ENCODE results near the gene SCAPER. TPM values are rescaled to one million over a fixed set of nuclear protein-coding genes. Genes with fewer than 3 reads are reported as not detected.

Gene SCAPER
- total RNA-seq, 2 experiments from 2014 or later, result 10.4 to 22.3 TPM

DNA sequence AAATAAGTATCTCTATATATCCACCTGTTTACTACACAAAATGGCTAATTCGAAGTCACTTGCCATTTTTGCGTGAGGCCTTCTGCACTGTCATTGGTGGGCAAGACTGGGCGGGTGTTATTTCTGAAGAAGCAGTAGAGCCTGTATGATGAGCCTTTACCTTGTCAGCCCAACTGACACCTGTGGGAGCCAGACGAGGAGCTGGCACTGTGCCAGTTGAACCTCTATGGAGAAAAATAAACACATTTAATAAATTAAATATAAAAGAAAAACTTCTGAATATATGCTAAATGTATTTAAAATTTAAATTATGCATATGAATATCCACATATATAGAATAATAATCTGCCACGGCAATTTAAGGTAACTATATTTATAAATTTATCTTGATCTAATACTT is 109.9 kb downstream of the SCAPER start:
- Histone ChIP-seq H3K9me2 (ENCODE audit: insufficient read depth, low read length) (no peaks in the 10 kb centered on the region), H3K9me3 (ENCODE audit: low read length) (peaks cover 5% of the 10 kb centered on the region; the same call in 1 of the 2 replicates), H3K36me3 (ENCODE audit: insufficient read depth, low read length) (no peaks in the 10 kb centered on the region; the same call in 1 of the 2 replicates), H3K4me1 (ENCODE audit: insufficient read depth, low read length, poor library complexity, severe bottlenecking) (no peaks in the 10 kb centered on the region), H4K20me1 (ENCODE audit: insufficient read depth, low read length) (no peaks in the 10 kb centered on the region), H3K4me3 (ENCODE audit: low read depth, low read length, poor library complexity, severe bottlenecking) (no peak overlapping the region), H3K27ac (ENCODE audit: low read depth, low read length, poor library complexity, severe bottlenecking) (no peak overlapping the region), H3K4me2 (ENCODE audit: low read length) (no peak overlapping the region), H2AFZ (ENCODE audit: low read length) (no peak overlapping the region), H3K79me2 (ENCODE audit: insufficient read depth, low read depth, low read length) (no peaks in the 10 kb centered on the region)
- intact Hi-C loops (cut with micrococcal nuclease; ENCODE audit: unreplicated experiment), result no loop called here
- no TSS peak for BruUV-seq (replicated peaks)
- TF ChIP-seq EZH2phosphoT487 (IDR thresholded peaks at IDR 0.05; ENCODE audit: borderline replicate concordance, low read depth, low read length), result no peak
- ChIA-PET CTCF (ENCODE audit: unreplicated experiment) (no interaction called here), POLR2A (no interaction called here)
- no peak for DNase-seq (ENCODE audit: low spot score)

GRCh38 chr15:76793162-76793561 is 112.0 kb downstream of the SCAPER start:
- no peak overlapping the region for H3K4me2 ChIP-seq (ENCODE audit: low read length)
- TF ChIP-seq EZH2phosphoT487 (IDR thresholded peaks at IDR 0.05; ENCODE audit: borderline replicate concordance, low read depth, low read length), result no peak
- TF ChIP-seq, protein P1, sequence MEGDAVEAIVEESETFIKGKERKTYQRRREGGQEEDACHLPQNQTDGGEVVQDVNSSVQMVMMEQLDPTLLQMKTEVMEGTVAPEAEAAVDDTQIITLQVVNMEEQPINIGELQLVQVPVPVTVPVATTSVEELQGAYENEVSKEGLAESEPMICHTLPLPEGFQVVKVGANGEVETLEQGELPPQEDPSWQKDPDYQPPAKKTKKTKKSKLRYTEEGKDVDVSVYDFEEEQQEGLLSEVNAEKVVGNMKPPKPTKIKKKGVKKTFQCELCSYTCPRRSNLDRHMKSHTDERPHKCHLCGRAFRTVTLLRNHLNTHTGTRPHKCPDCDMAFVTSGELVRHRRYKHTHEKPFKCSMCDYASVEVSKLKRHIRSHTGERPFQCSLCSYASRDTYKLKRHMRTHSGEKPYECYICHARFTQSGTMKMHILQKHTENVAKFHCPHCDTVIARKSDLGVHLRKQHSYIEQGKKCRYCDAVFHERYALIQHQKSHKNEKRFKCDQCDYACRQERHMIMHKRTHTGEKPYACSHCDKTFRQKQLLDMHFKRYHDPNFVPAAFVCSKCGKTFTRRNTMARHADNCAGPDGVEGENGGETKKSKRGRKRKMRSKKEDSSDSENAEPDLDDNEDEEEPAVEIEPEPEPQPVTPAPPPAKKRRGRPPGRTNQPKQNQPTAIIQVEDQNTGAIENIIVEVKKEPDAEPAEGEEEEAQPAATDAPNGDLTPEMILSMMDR (conservative IDR thresholded peaks at IDR 0.05; ENCODE audit: low read length), result no peak
- POLR2A ChIA-PET, result interaction anchor here (0.6 kb wide), 1 partner anchor 46 kb away, joined by 6 read pairs; no protein-coding TSS in a partner anchor
- H3K4me1 ChIP-seq (ENCODE audit: insufficient read depth, low read length, poor library complexity, severe bottlenecking), result no peaks in the 10 kb centered on the region
- no peak overlapping the region for H3K27ac ChIP-seq (ENCODE audit: low read depth, low read length, poor library complexity, severe bottlenecking)
- no peak for DNase-seq (ENCODE audit: low spot score)
- H3K9me2 ChIP-seq (ENCODE audit: insufficient read depth, low read length), result no peaks in the 10 kb centered on the region
- no TSS peak for BruUV-seq (replicated peaks)
- H4K20me1 ChIP-seq (ENCODE audit: insufficient read depth, low read length), result no peaks in the 10 kb centered on the region
- intact Hi-C loops (cut with micrococcal nuclease; ENCODE audit: unreplicated experiment), result no loop called here
- no peaks in the 10 kb centered on the region; the same call in 1 of the 2 replicates for H3K36me3 ChIP-seq (ENCODE audit: insufficient read depth, low read length)
- H3K9me3 ChIP-seq (ENCODE audit: low read length), result peaks cover 5% of the 10 kb centered on the region; the same call in 1 of the 2 replicates
- CTCF ChIA-PET (ENCODE audit: unreplicated experiment), result no interaction called here
- no peak overlapping the region for H2AFZ ChIP-seq (ENCODE audit: low read length)
- H3K79me2 ChIP-seq (ENCODE audit: insufficient read depth, low read depth, low read length), result no peaks in the 10 kb centered on the region
- H3K4me3 ChIP-seq (ENCODE audit: low read depth, low read length, poor library complexity, severe bottlenecking), result no peak overlapping the region

GRCh38 chr15:76791511-76791910 is 113.6 kb downstream of the SCAPER start:
- CTCF ChIA-PET (ENCODE audit: unreplicated experiment), result no interaction called here

More at GRCh38 chr15:76791511-76791910, 113.6 kb downstream of the SCAPER start:
- no peaks in the 10 kb centered on the region for H4K20me1 ChIP-seq (ENCODE audit: insufficient read depth, low read length)
- H3K9me2 ChIP-seq (ENCODE audit: insufficient read depth, low read length), result no peaks in the 10 kb centered on the region
- DNase-seq (ENCODE audit: low spot score), result no peak
- BruUV-seq (replicated peaks), result no TSS peak
- H3K4me3 ChIP-seq (ENCODE audit: low read depth, low read length, poor library complexity, severe bottlenecking), result no peak overlapping the region
- no peak for TF ChIP-seq EZH2phosphoT487 (IDR thresholded peaks at IDR 0.05; ENCODE audit: borderline replicate concordance, low read depth, low read length)
- TF ChIP-seq, protein P1 (conservative IDR thresholded peaks at IDR 0.05; ENCODE audit: low read length), result no peak
- H3K36me3 ChIP-seq (ENCODE audit: insufficient read depth, low read length), result no peaks in the 10 kb centered on the region; the same call in 1 of the 2 replicates
- intact Hi-C loops (cut with micrococcal nuclease; ENCODE audit: unreplicated experiment), result no loop called here
- peaks cover 5% of the 10 kb centered on the region; the same call in 1 of the 2 replicates for H3K9me3 ChIP-seq (ENCODE audit: low read length)
- H3K79me2 ChIP-seq (ENCODE audit: insufficient read depth, low read depth, low read length), result no peaks in the 10 kb centered on the region
- POLR2A ChIA-PET, result no interaction called here
- no peak overlapping the region for H3K4me2 ChIP-seq (ENCODE audit: low read length)
- H3K27ac ChIP-seq (ENCODE audit: low read depth, low read length, poor library complexity, severe bottlenecking), result no peak overlapping the region
- H3K4me1 ChIP-seq (ENCODE audit: insufficient read depth, low read length, poor library complexity, severe bottlenecking), result no peaks in the 10 kb centered on the region
- no peak overlapping the region for H2AFZ ChIP-seq (ENCODE audit: low read length)

All from OCI-LY7 (cell line).